ACC112 (cell line): ENCODE measurements around the gene USH1G.

Experiments used
- H2AFZ ChIP-seq: fragments of 200-600 bp; sonication (generic); one replicate; pipeline ENCODE4 v1.6.0; 2017; ENCODE audit warnings: antibody characterized with exemption, low read length; ENCODE audit not compliant: unreplicated experiment
- H3K27ac ChIP-seq: fragments of 200-600 bp; sonication (generic); 2 replicates; pipeline ENCODE4 v1.5.1; 2014; ENCODE audit warnings: low read depth, mild to moderate bottlenecking, antibody characterized with exemption, low read length, moderate library complexity
- H3K27me3 ChIP-seq: fragments of 200-600 bp; sonication (generic); 2 replicates; pipeline ENCODE4 v1.6.1; 2014; ENCODE audit warnings: mild to moderate bottlenecking, antibody characterized with exemption, low read length, moderate library complexity, mixed read lengths; ENCODE audit not compliant: insufficient read depth
- H3K36me3 ChIP-seq: fragments of 200-600 bp; sonication (generic); 2 replicates; pipeline ENCODE4 v1.6.1; 2016; ENCODE audit warnings: mild to moderate bottlenecking, antibody characterized with exemption, low read length, moderate library complexity, mixed read lengths; ENCODE audit not compliant: insufficient read depth
- H3K4me1 ChIP-seq: fragments of 200-600 bp; sonication (generic); one replicate; pipeline ENCODE4 v1.6.1; 2016; ENCODE audit warnings: low read length, mixed read lengths; ENCODE audit not compliant: insufficient read depth, unreplicated experiment, control insufficient read depth
- H3K4me3 ChIP-seq: fragments of 200-600 bp; sonication (generic); 2 replicates; pipeline ENCODE4 v1.5.1; 2014; ENCODE audit warnings: mild to moderate bottlenecking, low read depth, low read length
- H3K79me2 ChIP-seq: fragments of 200-600 bp; sonication (generic); one replicate; pipeline ENCODE4 v1.6.0; 2016; ENCODE audit warnings: low read length; ENCODE audit not compliant: control insufficient read depth, unreplicated experiment, insufficient read depth

The USH1G gene

DNA sequence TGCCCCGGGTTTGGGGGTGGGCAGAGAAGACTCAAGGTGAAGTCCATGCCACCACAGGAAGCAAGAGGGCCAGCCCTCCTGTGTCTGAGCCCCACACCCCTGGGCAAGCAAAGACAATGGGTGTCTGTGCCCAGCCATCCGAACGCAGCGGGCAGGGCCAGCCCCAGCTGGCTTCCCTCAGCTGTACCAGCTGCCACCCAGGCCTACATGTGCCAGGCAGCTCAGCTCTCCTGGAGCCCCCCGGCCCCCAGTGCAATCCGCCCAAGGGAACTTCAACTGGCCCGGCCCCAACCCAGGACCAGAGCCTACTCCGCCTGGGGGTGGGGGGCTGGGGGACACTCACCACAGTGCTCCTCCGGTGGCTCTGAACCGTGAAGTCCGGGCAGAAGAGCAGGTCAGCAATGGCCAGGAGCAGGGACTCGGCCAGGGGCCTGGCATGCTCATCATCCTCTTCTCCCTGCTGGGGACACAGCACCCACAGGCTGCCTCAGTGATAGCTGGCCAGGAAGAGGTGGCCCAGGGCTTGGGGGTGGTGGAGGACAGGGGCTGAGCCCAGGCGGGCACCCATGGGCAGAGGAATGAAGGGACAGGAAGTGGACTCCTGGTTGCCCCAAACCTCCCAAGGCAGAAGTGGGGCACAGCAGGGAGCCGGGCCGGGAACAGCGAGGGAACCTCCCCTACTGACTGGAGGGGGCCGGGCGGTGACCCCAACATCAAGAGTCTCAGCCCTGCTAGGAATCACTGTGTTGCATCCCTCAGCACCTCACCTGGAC is 39.8 kb upstream of the USH1G start:
- Histone ChIP-seq H3K36me3 (no peaks in the 10 kb centered on the region), H2AFZ (no peak overlapping the region), H3K4me3 (no peak overlapping the region), H3K79me2 (no peaks in the 10 kb centered on the region), H3K27ac (no peak overlapping the region), H3K4me1 (peaks cover 4% of the 10 kb centered on the region), H3K27me3 (0 out of 2 replicates have a peak, but pooled peaks cover 4% of the 10 kb centered on the region)

GRCh38 chr17:74961657-74962350 is 38.7 kb upstream of the USH1G start:
- Histone ChIP-seq H3K4me3 (no peak overlapping the region), H3K27ac (no peak overlapping the region), H3K4me1 (peaks cover 4% of the 10 kb centered on the region)

GRCh38 chr17:74960570-74961342 is 37.7 kb upstream of the USH1G start:
- no peak overlapping the region for H3K27ac ChIP-seq
- no peaks in the 10 kb centered on the region for H3K79me2 ChIP-seq
- H3K4me3 ChIP-seq, result no peak overlapping the region
- no peak overlapping the region for H2AFZ ChIP-seq
- 0 out of 2 replicates have a peak, but pooled peaks cover 4% of the 10 kb centered on the region for H3K27me3 ChIP-seq
- no peaks in the 10 kb centered on the region for H3K36me3 ChIP-seq
- peaks cover 4% of the 10 kb centered on the region for H3K4me1 ChIP-seq

More at GRCh38 chr17:74961657-74962350, 38.7 kb upstream of the USH1G start:
- Histone ChIP-seq H3K27me3 (0 out of 2 replicates have a peak, but pooled peaks cover 4% of the 10 kb centered on the region), H3K36me3 (no peaks in the 10 kb centered on the region), H3K79me2 (no peaks in the 10 kb centered on the region), H2AFZ (no peak overlapping the region)

DNA sequence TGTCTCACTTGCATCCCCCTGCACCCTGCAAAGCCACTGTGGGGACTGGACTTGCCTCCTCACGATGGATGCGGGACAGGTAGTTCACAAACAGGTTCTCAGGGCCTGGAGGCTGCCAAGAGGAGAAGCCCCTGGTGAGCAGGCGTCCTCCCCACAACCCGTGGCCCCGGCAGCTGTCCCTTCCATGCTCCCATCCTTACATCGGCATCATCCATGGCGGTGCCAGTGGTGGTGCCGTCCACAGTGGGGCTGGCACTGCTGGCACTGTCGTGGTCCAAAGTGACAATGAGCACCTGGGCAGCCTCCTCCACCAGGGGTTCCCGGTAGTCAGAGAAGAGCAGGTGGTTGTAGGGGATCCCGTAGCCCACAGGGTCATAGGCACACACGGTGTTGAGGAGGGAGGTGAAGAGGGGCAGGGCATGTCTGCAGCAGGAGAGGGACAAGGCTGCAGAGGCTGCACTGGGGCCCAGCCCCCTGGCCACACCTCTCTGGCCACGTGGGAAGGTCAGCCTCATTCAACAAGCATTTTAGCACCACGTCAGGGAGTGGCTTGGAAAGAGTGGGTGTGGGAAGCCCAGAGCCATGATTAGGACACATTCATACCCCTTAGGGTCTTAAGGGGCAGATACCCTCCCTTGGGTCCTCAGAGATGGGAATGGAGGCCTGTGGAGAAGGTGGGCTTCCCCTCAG is 36.9 kb upstream of the USH1G start:
- Histone ChIP-seq H3K27me3 (0 out of 2 replicates have a peak, but pooled peaks cover 4% of the 10 kb centered on the region), H3K79me2 (no peaks in the 10 kb centered on the region), H3K36me3 (no peaks in the 10 kb centered on the region), H2AFZ (no peak overlapping the region), H3K4me3 (no peak overlapping the region), H3K4me1 (peaks cover 4% of the 10 kb centered on the region), H3K27ac (no peak overlapping the region)

- H3K79me2 ChIP-seq, result no peaks in the 10 kb centered on the region
- H3K27me3 ChIP-seq, result peaks cover 4% of the 10 kb centered on the region; the same call in 1 of the 2 replicates
- no peak overlapping the region for H3K4me3 ChIP-seq
- H2AFZ ChIP-seq, result no peak overlapping the region
- H3K4me1 ChIP-seq, result peaks cover 4% of the 10 kb centered on the region
- no peak overlapping the region for H3K27ac ChIP-seq
- H3K36me3 ChIP-seq, result no peaks in the 10 kb centered on the region
These were observed 35.1 kb upstream of the USH1G start for GRCh38 chr17:74957935-74958740.

DNA sequence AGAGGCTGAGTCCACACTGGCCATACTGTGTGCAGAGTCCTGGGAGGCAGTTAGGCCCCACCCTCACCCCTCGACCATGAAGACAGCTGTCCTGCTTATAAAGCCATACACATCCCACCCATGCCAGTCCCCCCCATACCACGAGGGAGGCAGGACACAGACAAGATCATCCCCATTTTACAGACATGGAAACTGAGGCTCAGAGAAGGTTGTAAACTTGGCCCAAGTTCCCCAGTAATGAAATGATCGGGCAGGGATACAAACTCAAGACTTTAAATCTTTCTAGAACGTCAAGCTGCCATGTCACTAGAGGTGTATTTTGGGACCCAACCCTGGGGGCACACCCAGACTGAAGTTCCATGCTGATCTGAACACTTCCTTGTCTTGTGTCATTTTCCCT is 33.0 kb upstream of the USH1G start:
- H3K36me3 ChIP-seq, result no peaks in the 10 kb centered on the region
- peaks cover 4% of the 10 kb centered on the region for H3K4me1 ChIP-seq
- H3K27ac ChIP-seq, result no peak overlapping the region
- H3K27me3 ChIP-seq, result peaks cover 11% of the 10 kb centered on the region
- no peaks in the 10 kb centered on the region for H3K79me2 ChIP-seq
- no peak overlapping the region for H3K4me3 ChIP-seq
- no peak overlapping the region for H2AFZ ChIP-seq

DNA sequence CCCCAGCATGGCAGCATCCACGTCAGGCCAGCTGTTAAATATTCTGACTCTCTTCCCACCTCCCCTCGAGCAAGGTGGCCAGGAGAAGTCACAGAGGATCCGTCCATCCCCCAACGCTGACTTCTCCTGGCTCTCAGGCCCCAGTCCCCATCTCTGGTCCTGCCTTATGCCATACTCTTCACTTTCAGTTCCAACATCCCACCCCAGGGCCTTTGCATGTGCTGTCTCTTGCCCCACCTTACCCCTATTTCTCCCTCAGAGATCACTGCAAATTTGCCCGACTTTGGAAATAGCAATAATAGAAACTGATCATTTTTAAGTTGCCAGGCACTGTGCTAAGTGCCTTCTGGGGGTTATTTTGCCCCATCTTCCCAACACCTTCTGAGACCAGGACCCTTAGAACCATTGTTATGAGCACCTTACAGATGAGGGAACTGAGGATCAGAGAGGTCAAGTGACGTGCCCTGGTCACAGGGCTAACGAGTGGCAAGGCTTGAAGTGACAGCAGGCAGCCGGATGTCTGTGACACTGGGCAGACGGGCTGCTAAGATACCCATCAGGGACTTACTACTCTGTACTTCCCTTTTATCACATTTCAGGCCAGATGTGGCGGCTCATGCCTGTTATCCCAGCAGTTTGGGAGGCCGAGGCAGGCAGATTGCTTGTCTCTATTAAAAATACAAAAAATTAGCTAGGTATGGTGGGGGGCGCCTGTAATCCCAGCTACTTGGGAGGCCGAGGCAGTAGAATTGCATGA is 31.8 kb upstream of the USH1G start:
- no peaks in the 10 kb centered on the region for H3K4me1 ChIP-seq
- no peaks in the 10 kb centered on the region for H3K36me3 ChIP-seq
- no peak overlapping the region for H3K27ac ChIP-seq
- no peak overlapping the region for H2AFZ ChIP-seq
- peaks cover 21% of the 10 kb centered on the region for H3K27me3 ChIP-seq
- H3K79me2 ChIP-seq, result no peaks in the 10 kb centered on the region
- H3K4me3 ChIP-seq, result no peak overlapping the region

DNA sequence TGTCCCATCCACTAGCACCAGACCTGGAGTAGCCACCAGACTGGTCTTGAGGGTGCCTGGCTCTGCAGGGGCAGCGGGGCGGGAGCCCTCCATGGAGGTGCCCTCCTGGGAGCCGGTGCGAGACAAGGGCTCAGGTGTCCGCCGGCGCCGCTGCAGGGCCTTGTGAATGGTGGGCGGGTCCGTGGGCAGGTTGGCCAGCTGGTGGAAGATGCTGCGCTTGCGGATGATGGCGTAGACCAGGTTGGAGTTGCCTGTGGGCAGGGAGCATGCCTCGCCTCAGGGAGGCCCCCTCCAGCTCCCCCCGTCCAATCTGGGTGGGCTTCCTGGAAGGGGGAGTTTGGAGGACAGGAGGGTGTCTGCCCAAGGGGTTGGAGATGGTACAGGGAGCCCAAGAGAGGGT is 31.1 kb upstream of the USH1G start:
- H2AFZ ChIP-seq, result no peak overlapping the region
- no peaks in the 10 kb centered on the region for H3K79me2 ChIP-seq
- H3K27ac ChIP-seq, result no peak overlapping the region
- H3K4me3 ChIP-seq, result no peak overlapping the region
- H3K27me3 ChIP-seq, result peaks cover 25% of the 10 kb centered on the region
- H3K4me1 ChIP-seq, result no peaks in the 10 kb centered on the region
- H3K36me3 ChIP-seq, result no peaks in the 10 kb centered on the region

DNA sequence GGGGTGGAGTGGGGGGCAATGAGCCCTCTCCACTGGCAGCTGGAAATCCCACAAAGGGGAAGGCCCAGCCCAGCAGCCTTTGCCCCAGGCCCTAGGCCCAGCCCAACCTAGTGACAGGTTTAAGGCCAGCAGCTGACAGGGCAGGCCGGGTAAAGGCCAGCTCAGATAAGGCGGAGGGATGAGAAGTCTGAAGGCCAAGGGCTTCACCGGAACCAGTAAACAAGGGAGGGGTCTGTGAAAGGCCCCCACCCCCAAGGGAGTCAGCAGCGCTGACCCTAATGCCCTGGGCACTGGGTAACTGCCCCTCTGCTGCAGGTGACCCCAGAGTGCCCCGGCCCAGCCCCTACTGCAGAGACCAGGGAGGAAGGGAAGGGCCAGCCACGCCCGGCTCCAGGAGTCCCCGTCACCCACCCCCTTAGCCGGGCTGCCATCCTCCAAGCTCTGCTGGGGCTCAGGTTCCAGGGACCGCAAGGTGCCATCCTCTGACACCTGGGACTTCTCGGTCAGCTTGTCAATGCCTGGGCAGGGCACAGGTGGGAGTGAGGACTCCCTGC is 30.2 kb upstream of the USH1G start:
- Histone ChIP-seq H3K4me1 (no peaks in the 10 kb centered on the region), H3K79me2 (no peaks in the 10 kb centered on the region), H2AFZ (no peak overlapping the region), H3K27me3 (peaks cover 25% of the 10 kb centered on the region), H3K27ac (no peak overlapping the region), H3K4me3 (no peak overlapping the region), H3K36me3 (no peaks in the 10 kb centered on the region)
